Astrocyte (in vitro differentiated cells and primary cell): ENCODE data around the gene PLGRKT.

Experiments used
- EZH2 ChIP-seq: IDR thresholded peaks from 2 replicates; pipeline ENCODE4 v1.6.1; 2012; ENCODE audit warnings: mild to moderate bottlenecking, low read length, inconsistent platforms; ENCODE audit not compliant: insufficient read depth
- TF ChIP-seq, protein P1 (sequence below): IDR thresholded peaks from 2 replicates; pipeline ENCODE4 v1.5.1; 2011; ENCODE audit warnings: low read depth, mild to moderate bottlenecking, inconsistent platforms, low read length, moderate library complexity; ENCODE audit not compliant: insufficient read depth

DNA sequence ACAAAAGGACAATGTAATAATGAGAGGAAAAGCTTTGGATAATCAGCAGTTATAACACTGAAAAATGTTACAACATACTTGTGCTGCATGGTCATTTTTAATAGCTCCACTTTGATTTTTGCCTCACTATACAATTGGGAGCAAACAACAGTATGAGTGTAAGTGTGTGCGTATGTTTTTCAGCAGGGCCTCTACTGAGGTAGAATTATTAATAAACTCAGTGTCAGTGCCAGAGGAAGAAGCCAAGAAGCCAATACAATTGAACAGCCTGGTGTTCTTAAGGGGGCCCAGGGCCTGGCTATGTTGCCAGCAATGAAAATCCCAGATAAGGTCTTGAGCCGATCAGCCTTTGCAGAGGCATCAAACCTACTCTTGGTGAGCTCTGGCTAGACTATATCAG, 81.9 kb downstream of the PLGRKT start:
- no peak for TF ChIP-seq EZH2
- TF ChIP-seq, protein P1, sequence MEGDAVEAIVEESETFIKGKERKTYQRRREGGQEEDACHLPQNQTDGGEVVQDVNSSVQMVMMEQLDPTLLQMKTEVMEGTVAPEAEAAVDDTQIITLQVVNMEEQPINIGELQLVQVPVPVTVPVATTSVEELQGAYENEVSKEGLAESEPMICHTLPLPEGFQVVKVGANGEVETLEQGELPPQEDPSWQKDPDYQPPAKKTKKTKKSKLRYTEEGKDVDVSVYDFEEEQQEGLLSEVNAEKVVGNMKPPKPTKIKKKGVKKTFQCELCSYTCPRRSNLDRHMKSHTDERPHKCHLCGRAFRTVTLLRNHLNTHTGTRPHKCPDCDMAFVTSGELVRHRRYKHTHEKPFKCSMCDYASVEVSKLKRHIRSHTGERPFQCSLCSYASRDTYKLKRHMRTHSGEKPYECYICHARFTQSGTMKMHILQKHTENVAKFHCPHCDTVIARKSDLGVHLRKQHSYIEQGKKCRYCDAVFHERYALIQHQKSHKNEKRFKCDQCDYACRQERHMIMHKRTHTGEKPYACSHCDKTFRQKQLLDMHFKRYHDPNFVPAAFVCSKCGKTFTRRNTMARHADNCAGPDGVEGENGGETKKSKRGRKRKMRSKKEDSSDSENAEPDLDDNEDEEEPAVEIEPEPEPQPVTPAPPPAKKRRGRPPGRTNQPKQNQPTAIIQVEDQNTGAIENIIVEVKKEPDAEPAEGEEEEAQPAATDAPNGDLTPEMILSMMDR = no peak
